SHP77 (cell line): ENCODE data around the gene GHRHR.

Source experiments
- DNase-seq, 2 experiments: peaks; one replicate each; lab custom pipeline; 2025; lab: John Stamatoyannopoulos, UW

GHRHR gene

GRCh38 chr7:30963842-30964241, at the start of gene GHRHR:
TSS of gene GHRHR (plus strand) at chr7:30963953. CDS start at chr7:30964069, 116 bp downstream.
- no peak for DNase-seq

- no peak for DNase-seq
Measured at GRCh38 chr7:30914596-30914995, 49.2 kb upstream of the GHRHR start.

GRCh38 chr7:30915005-30915601, 48.6 kb upstream of the GHRHR start:
- DNase-seq: no peak

GRCh38 chr7:30915751-30916150, 48.0 kb upstream of the GHRHR start:
- no peak for DNase-seq

GRCh38 chr7:30916255-30916654, 47.5 kb upstream of the GHRHR start:
- DNase-seq: no peak

- DNase-seq: no peak
Measured at GRCh38 chr7:30916767-30917166, 47.0 kb upstream of the GHRHR start.

GRCh38 chr7:30917216-30917893, 46.4 kb upstream of the GHRHR start:
- no peak for DNase-seq

- DNase-seq: no peak
Measured at GRCh38 chr7:30918676-30919075, 45.1 kb upstream of the GHRHR start.

- DNase-seq: no peak
Measured at GRCh38 chr7:30920021-30920583, 43.7 kb upstream of the GHRHR start.

GRCh38 chr7:30920584-30921539, 42.9 kb upstream of the GHRHR start:
- DNase-seq: no peak

GRCh38 chr7:30921540-30922401, 42.0 kb upstream of the GHRHR start:
- no peak for DNase-seq

GRCh38 chr7:30922596-30922995, 41.2 kb upstream of the GHRHR start:
- no peak for DNase-seq

GRCh38 chr7:30923009-30923773, 40.6 kb upstream of the GHRHR start:
- no peak for DNase-seq

GRCh38 chr7:30923774-30924413, 39.9 kb upstream of the GHRHR start:
- no peak for DNase-seq

GRCh38 chr7:30924624-30925023, 39.1 kb upstream of the GHRHR start:
- no peak for DNase-seq

- DNase-seq: no peak
Measured at GRCh38 chr7:30925117-30925516, 38.6 kb upstream of the GHRHR start.

- DNase-seq: no peak
Measured at GRCh38 chr7:30925913-30926312, 37.8 kb upstream of the GHRHR start.

- DNase-seq: no peak
Measured at GRCh38 chr7:30926313-30926712, 37.4 kb upstream of the GHRHR start.

- no peak for DNase-seq
Measured at GRCh38 chr7:30927040-30927439, 36.7 kb upstream of the GHRHR start.

GRCh38 chr7:30927559-30927958, 36.2 kb upstream of the GHRHR start:
- no peak for DNase-seq
